Erythroblast (primary cell): Measurements from ENCODE around the gene TTLL8.

Experiments used
- GATA1 ChIP-seq: IDR thresholded peaks from 2 replicates; pipeline ENCODE4 v1.6.1; 2011; ENCODE audit warnings: low read depth, mild to moderate bottlenecking, control low read depth, low read length, moderate library complexity
- POLR2A ChIP-seq: IDR thresholded peaks from 2 replicates; pipeline ENCODE4 v1.6.1; 2011; ENCODE audit warnings: mild to moderate bottlenecking, low read length

- TF ChIP-seq POLR2A, result no peak
- TF ChIP-seq GATA1, result no peak
Observed at GRCh38 chr22:50035976-50036724, 21.9 kb downstream of the TTLL8 start.
